Natural killer cell (primary cell): Measurements from ENCODE around the gene CATSPERD. TPM values are rescaled to one million over a fixed set of nuclear protein-coding genes. Genes with fewer than 3 reads are reported as not detected.

Experiments used
- ATAC-seq, 3 donors: fragments of 150-1000 bp in 2 of 3; fragments of 200-7000 bp in 1 of 3; cut with Tn5 transposase; 1 replicate in 1 of 3; 2 replicates in 2 of 3; pipeline ENCODE4 v1.10.0; 2021; ENCODE audit warnings: mild to moderate bottlenecking in 2 of 3, moderate library complexity in 2 of 3
- DNase-seq, 2 donors: peaks; one replicate each; pipeline versions ENCODE4 v3.0.0 to v3.0.0-alpha.2; 2013 to 2021; ENCODE audit warnings: mixed read lengths in 1 of 2
- H3K27ac ChIP-seq: one replicate; pipeline ENCODE4 v1.5.1; 2013; ENCODE audit warnings: mild to moderate bottlenecking, low read length
- H3K27me3 ChIP-seq: one replicate; pipeline ENCODE4 v1.6.1; 2013; ENCODE audit warnings: low read length; ENCODE audit not compliant: control insufficient read depth, insufficient read depth
- H3K36me3 ChIP-seq: one replicate; pipeline ENCODE4 v1.6.1; 2013; ENCODE audit warnings: low read length; ENCODE audit not compliant: control insufficient read depth, insufficient read depth
- H3K4me1 ChIP-seq: one replicate; pipeline ENCODE4 v1.6.1; 2013; ENCODE audit warnings: low read length; ENCODE audit not compliant: control insufficient read depth, insufficient read depth
- H3K4me3 ChIP-seq: one replicate; pipeline ENCODE4 v1.5.1; 2013; ENCODE audit warnings: low read length
- H3K9me3 ChIP-seq: one replicate; pipeline ENCODE4 v1.6.1; 2013; ENCODE audit warnings: low read length; ENCODE audit not compliant: control insufficient read depth, insufficient read depth
- H3K27ac Mint-ChIP-seq, 2 donors: one replicate each; pipeline ENCODE4 v1.8.0; 2022; ENCODE audit warnings: mild to moderate bottlenecking in 2 of 2, mixed read lengths in 2 of 2, moderate library complexity in 1 of 2
- H3K27me3 Mint-ChIP-seq, 2 donors: one replicate each; pipeline ENCODE4 v1.8.0; 2022; ENCODE audit warnings: low read depth in 2 of 2, mixed read lengths in 2 of 2
- H3K36me3 Mint-ChIP-seq: one replicate; pipeline ENCODE4 v1.8.0; 2022; ENCODE audit warnings: mixed read lengths
- H3K4me1 Mint-ChIP-seq, 2 donors: one replicate each; pipeline ENCODE4 v1.8.0; 2022; ENCODE audit warnings: mixed read lengths in 2 of 2
- H3K4me3 Mint-ChIP-seq: one replicate; pipeline ENCODE4 v1.8.0; 2022; ENCODE audit warnings: mild to moderate bottlenecking, moderate library complexity, mixed read lengths
- H3K9me3 Mint-ChIP-seq, 2 donors: one replicate each; pipeline ENCODE4 v1.8.0; 2022; ENCODE audit warnings: mixed read lengths in 2 of 2
- CTCF ChIP-seq: fragments of 200-600 bp; IDR thresholded peaks from one replicate; pipeline ENCODE4 v1.8.0; 2022; ENCODE audit warnings: antibody characterized with exemption
- WGBS: methylation state at CpG from one replicate; pipeline ENCODE4 v1.1.7; 2013; ENCODE audit warnings: missing lambda C conversion rate; ENCODE audit not compliant: insufficient coverage; 5-methylcytosine and 5-hydroxymethylcytosine counted together
- intact Hi-C: fragments of 100-400 bp; cut with micrococcal nuclease; formaldehyde crosslinking; loops from one replicate; pipeline ENCODE4 v1.14.2; 2022
- total RNA-seq, 4 donors: library from RNA; stranded (reverse); fragments of 120-200 nt in 1 of 4; gene quantifications; one replicate each; pipeline versions ENCODE4 v1.2.3 to v1.2.4, GENCODE V29; 2013 to 2022

The CATSPERD gene
- total RNA-seq, 3 donors from 2014 or later (not counting 1 experiment from before 2014, with no cell fraction given): not detected

- DNase-seq (no peak), ATAC-seq (no peak)
- Histone ChIP-seq H3K27me3 (peaks cover 37% of the 10 kb centered on the region), H3K9me3 (no peaks in the 10 kb centered on the region), H3K27ac (no peak overlapping the region), H3K4me3 (no peak overlapping the region), H3K36me3 (no peaks in the 10 kb centered on the region), H3K4me1 (peaks cover 18% of the 10 kb centered on the region)
- Mint-ChIP-seq H3K27ac (no peak overlapping the region), H3K4me3 (no peak overlapping the region), H3K36me3 (no peaks in the 10 kb centered on the region), H3K27me3 (peaks cover 0 to 41% of the 10 kb centered on the region in 2 donors), H3K9me3 (no peaks in the 10 kb centered on the region), H3K4me1 (peaks cover 12 to 17% of the 10 kb centered on the region in 2 donors)
- intact Hi-C loops: loop anchor here (5.0 kb wide), 1 partner anchor 223 kb away; no protein-coding TSS in a partner anchor
- 56% methylated on average over 37 of the region's 37 CpGs for whole genome bisulfite sequencing
- TF ChIP-seq CTCF: no peak
Observed at GRCh38 chr19:5799247-5800241, 79.1 kb downstream of the CATSPERD start.

GRCh38 chr19:5800361-5801270 lies 80.2 kb downstream of the CATSPERD start:
- no peak overlapping the region for H3K4me3 Mint-ChIP-seq
- intact Hi-C loops: loop anchor here (5.0 kb wide), 1 partner anchor 222 kb away; no protein-coding TSS in a partner anchor
- DNase-seq (no peak), ATAC-seq (no peak)
- peaks cover 0 to 46% of the 10 kb centered on the region in 2 donors for H3K27me3 Mint-ChIP-seq
- Histone ChIP-seq H3K27ac (no peak overlapping the region), H3K27me3 (peaks cover 39% of the 10 kb centered on the region), H3K4me3 (no peak overlapping the region), H3K4me1 (peaks cover 24% of the 10 kb centered on the region), H3K9me3 (no peaks in the 10 kb centered on the region), H3K36me3 (no peaks in the 10 kb centered on the region)
- no peak for TF ChIP-seq CTCF
- H3K27ac Mint-ChIP-seq: no peak overlapping the region
- no peaks in the 10 kb centered on the region for H3K9me3 Mint-ChIP-seq
- no peaks in the 10 kb centered on the region for H3K36me3 Mint-ChIP-seq
- 88% methylated on average over 17 of the region's 17 CpGs for WGBS
- peaks cover 12 to 19% of the 10 kb centered on the region in 2 donors for H3K4me1 Mint-ChIP-seq

GRCh38 chr19:5801796-5802619 lies 81.6 kb downstream of the CATSPERD start:
- H3K27me3 ChIP-seq: peaks cover 39% of the 10 kb centered on the region
- H3K27ac Mint-ChIP-seq: no peak overlapping the region
- DNase-seq: no peak
- no peaks in the 10 kb centered on the region for H3K36me3 Mint-ChIP-seq
- H3K9me3 Mint-ChIP-seq: no peaks in the 10 kb centered on the region
- intact Hi-C loops: loop anchor here (5.0 kb wide), 1 partner anchor 220 kb away; no protein-coding TSS in a partner anchor
- WGBS: 15% methylated on average over 33 of the region's 33 CpGs
- H3K4me3 Mint-ChIP-seq: no peak overlapping the region
- H3K36me3 ChIP-seq: no peaks in the 10 kb centered on the region
- H3K4me1 ChIP-seq: peaks cover 27% of the 10 kb centered on the region
- H3K4me3 ChIP-seq: no peak overlapping the region
- peaks cover 12 to 19% of the 10 kb centered on the region in 2 donors for H3K4me1 Mint-ChIP-seq
- TF ChIP-seq CTCF: no peak
- no peaks in the 10 kb centered on the region for H3K9me3 ChIP-seq
- H3K27ac ChIP-seq: no peak overlapping the region
- H3K27me3 Mint-ChIP-seq: peaks cover 5 to 55% of the 10 kb centered on the region in 2 donors
- no peak for ATAC-seq
